Neuron (in vitro differentiated cells): ENCODE results near the gene LGR6.
"Not testable (repeated sequence)": the region's sequence is repeated elsewhere in the genome, so short reads cannot be mapped to it uniquely, and the experiment has no call there.

Source experiments
- H2AFZ ChIP-seq: one replicate; pipeline ENCODE4 v1.6.1; 2013; ENCODE audit warnings: low read depth, mild to moderate bottlenecking, inconsistent platforms, low read length, moderate library complexity
- H3K27me3 ChIP-seq: one replicate; pipeline ENCODE4 v1.6.1; 2013; ENCODE audit warnings: low read length; ENCODE audit not compliant: insufficient read depth
- H3K36me3 ChIP-seq: one replicate; pipeline ENCODE4 v1.6.1; 2013; ENCODE audit warnings: low read length; ENCODE audit not compliant: insufficient read depth
- H3K4me1 ChIP-seq: one replicate; pipeline ENCODE4 v1.6.1; 2013; ENCODE audit warnings: low read length; ENCODE audit not compliant: insufficient read depth
- H3K4me3 ChIP-seq: 2 replicates; pipeline ENCODE4 v1.5.1; 2013; ENCODE audit warnings: mild to moderate bottlenecking, low read length, moderate library complexity
- H3K9me3 ChIP-seq: one replicate; pipeline ENCODE4 v1.6.1; 2013; ENCODE audit warnings: low read length

LGR6 gene

DNA sequence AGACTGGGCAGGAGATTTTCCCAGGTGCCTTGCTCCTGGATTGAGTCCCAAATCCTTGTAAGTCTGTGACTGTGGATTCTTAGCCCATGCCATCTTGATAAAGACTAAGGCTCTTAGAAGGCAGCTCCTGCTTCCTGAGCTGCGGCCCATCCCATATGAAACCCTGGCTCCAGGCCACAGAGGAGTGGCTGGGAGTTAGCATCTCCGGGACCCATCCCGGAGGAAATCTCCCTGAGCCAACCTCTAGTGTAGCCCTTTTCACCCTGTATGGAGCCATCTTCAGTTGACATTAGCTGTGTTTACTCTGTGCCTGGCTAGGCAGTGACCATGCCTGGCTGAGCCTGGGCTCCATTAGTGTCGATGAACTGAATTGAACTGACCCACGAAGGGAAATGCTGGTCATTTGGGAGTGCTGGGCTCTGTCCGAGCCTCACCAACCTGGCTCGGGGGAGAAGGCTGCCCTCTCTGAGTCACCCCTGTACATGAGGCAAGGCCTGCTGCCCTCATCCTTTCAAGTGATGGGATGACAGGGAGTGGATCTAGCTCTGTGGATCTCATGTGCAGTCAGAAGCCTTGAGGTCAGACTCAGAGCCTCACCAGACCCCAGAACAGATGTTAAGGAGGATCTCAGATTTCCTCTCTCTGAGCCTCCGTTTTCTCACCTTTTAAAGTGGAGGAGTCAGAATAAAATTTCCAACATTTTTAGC, 37.5 kb downstream of the LGR6 start:
- Histone ChIP-seq H3K4me3 (no peak overlapping the region), H3K27me3 (peaks cover 54% of the 10 kb centered on the region), H3K9me3 (no peaks in the 10 kb centered on the region), H2AFZ (no peak overlapping the region), H3K36me3 (no peaks in the 10 kb centered on the region), H3K4me1 (no peaks in the 10 kb centered on the region)

DNA sequence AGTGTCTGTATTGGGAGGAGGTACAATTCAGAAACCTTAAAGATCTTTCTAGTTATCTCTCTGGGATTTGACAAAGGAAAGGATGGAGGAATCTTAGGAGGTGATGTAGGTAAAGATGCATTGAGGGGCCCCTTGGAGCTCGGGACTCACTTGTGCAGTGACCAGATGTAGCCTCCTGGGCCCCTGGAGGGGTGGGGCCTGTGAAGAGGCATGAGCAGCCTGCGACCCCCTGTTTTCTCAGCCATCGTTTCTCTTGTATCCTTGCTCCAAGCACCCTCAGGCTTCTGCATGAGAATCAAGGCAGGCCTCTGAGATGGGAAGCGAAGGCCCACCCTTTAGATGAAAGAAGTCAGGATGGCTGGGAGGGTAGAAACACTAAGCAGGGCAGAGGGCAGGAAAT, 39.6 kb downstream of the LGR6 start:
- peaks cover 48% of the 10 kb centered on the region for H3K27me3 ChIP-seq
- H3K9me3 ChIP-seq = no peaks in the 10 kb centered on the region
- peaks cover 9% of the 10 kb centered on the region for H3K4me1 ChIP-seq
- H3K4me3 ChIP-seq = no peak overlapping the region
- H3K36me3 ChIP-seq = no peaks in the 10 kb centered on the region
- H2AFZ ChIP-seq = no peak overlapping the region

DNA sequence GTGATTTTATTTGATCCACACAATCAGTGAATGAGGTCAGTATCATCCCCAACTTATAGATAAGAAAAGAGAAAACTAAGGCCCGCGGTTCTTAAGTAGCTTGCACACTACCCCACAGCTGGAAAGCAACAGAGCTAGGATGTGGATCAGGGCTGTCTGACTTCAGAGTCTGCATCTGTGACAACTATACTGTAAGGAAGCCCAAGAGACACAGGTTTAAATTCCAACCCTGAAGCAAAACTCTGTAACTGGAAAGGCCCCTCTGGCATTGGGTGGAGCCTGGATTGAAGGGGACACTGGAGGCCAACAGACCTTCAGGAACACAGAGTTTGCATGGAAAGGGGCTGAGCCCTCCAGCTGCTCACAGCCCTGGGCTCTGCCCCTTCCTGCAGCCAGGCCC, 40.2 kb downstream of the LGR6 start:
- Histone ChIP-seq H2AFZ (no peak overlapping the region), H3K4me1 (peaks cover 9% of the 10 kb centered on the region), H3K36me3 (no peaks in the 10 kb centered on the region), H3K9me3 (no peaks in the 10 kb centered on the region), H3K27me3 (peaks cover 43% of the 10 kb centered on the region), H3K4me3 (no peak overlapping the region)

DNA sequence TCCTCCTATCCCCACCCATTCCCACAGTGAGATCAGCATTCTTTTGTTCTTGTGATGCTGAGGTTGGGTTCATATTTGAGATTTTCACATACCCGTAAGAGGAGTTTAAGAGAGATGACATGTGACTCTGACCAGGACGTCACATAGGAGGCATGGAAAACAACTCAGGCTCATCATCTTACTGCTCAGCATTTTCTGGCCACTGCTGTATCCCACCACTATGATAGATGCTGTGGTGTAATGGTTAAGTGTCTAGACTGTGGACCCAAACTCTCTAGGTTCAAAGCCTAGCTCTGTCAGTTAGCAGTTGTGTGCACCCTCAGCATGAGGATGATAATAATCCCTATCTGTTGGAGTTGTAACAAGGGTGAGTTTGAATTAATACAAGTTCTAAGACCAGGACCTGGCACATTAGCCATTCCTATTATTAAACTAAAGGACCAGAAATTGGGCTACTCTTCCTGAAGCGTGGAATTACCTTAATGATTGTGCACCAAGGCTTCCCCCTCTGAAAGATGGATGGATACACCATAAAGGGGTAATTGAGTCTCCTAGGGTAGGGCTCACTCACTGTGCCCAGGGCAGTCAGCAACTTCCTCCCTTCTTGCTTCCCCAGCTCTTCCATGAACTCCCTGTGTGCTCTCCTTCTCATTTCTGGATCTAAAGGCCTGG, 40.9 kb downstream of the LGR6 start:
- no peaks in the 10 kb centered on the region for H3K36me3 ChIP-seq
- H3K4me1 ChIP-seq = peaks cover 9% of the 10 kb centered on the region
- H2AFZ ChIP-seq = no peak overlapping the region
- H3K27me3 ChIP-seq = peaks cover 36% of the 10 kb centered on the region
- no peaks in the 10 kb centered on the region for H3K9me3 ChIP-seq
- no peak overlapping the region for H3K4me3 ChIP-seq

DNA sequence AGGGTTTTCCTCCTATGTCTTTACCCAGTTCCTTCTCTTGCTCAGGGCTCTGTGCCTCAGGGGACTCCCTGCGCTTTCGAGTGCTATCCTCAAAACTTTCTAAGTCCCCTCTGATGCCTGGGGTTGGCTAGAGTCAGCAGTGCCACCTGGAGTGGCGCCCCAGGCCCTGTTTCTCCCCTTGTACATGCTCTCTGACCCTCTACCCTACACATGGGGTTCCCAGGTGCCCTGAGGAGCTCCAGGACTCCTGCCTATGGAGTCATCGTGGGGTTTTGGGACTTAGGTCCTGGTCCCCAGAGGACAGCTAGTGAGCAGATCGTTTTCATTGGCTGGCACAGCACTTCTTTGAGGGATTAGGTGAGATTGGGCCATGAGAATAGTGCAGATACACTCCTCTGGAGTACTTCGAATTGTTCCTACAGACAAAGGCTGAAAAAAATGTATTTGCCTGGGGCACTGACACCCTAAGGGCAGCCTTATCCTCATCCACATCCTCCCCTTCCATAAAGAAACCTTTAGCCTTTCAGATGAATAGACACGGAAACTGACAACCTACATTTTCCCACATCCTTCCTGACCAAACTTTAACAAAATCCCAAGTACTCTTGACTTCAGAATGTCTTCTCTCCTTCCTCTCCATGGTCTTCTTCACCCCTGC, 41.5 kb downstream of the LGR6 start:
- Histone ChIP-seq H3K4me3 (no peak overlapping the region), H3K36me3 (no peaks in the 10 kb centered on the region), H3K9me3 (no peaks in the 10 kb centered on the region)

DNA sequence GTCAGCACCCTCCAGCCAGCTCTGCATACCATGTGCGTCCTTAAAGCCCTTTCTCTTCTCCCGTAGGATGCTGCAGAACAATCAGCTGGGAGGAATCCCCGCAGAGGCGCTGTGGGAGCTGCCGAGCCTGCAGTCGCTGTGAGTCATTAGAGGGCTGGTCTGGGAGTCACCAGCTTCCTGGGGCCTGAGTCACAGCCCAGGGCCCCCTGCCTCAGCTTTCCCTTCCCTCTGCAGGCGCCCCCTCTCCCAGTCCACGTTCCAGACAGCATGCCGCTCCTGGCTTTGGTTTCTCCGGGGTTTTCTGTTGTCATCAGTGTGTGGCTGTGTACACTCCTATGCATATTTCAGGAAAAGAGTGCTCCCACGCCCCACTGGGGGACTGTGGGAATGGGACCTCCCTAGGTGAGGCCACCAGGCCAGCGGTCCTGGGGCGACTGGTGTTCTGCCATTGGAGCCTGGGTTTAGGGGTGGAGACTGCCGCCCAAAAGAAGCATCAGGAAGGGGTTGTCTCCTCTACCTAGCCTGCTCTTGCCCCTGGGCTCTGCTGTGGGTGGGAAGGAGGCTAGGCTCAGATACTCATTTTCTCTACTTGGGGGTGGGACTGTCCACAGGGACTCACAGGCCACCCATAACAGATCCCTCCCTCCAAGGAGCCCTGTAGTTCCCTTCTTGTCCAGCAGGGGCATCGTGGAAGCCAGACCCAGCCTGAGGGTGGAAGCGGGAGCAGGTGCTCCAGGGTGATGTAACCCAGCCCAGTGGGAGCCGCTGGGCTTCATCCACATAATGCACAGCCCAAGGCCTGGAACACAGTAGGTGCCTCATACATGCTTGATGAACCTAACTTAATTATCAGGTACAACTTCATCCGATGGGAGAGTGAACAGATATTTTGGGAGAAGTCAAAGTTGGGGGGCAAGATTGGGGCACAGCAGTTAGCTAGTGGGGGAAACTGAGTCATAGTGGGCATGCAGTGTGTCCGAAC, 42.5 kb downstream of the LGR6 start:
- H3K4me3 ChIP-seq = no peak overlapping the region
- H2AFZ ChIP-seq = no peak overlapping the region
- H3K36me3 ChIP-seq = no peaks in the 10 kb centered on the region
- no peaks in the 10 kb centered on the region for H3K9me3 ChIP-seq
- H3K27me3 ChIP-seq = peaks cover 25% of the 10 kb centered on the region
- H3K4me1 ChIP-seq = peaks cover 9% of the 10 kb centered on the region

More for the DNA sequence above, 41.5 kb downstream of the LGR6 start:
- Histone ChIP-seq H3K4me1 (peaks cover 9% of the 10 kb centered on the region), H2AFZ (no peak overlapping the region), H3K27me3 (peaks cover 31% of the 10 kb centered on the region)

DNA sequence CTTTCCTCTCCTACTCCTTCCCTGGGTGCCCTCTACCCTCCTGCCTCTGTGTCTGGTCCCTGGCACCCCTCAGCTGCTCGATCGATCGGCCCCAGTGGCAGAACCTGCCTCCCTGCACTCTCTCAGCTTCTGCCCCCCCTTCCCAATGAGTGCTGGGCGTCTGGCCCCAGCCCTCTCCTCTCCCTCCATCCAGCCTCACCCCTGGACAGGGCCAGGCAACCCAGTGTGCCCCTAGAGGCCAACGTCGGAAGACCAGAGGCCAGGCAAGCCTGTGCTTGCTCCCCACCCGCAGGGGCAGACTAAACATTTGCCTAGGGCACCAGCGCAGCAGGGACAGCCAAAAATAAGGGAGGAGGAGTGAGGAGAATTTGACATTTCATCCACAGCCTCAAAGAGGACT, 43.5 kb downstream of the LGR6 start:
- Histone ChIP-seq H3K4me3 (no peak overlapping the region), H3K4me1 (peaks cover 9% of the 10 kb centered on the region), H2AFZ (peak overlapping the region; percentile 24), H3K27me3 (peaks cover 26% of the 10 kb centered on the region), H3K9me3 (no peaks in the 10 kb centered on the region), H3K36me3 (no peaks in the 10 kb centered on the region)

DNA sequence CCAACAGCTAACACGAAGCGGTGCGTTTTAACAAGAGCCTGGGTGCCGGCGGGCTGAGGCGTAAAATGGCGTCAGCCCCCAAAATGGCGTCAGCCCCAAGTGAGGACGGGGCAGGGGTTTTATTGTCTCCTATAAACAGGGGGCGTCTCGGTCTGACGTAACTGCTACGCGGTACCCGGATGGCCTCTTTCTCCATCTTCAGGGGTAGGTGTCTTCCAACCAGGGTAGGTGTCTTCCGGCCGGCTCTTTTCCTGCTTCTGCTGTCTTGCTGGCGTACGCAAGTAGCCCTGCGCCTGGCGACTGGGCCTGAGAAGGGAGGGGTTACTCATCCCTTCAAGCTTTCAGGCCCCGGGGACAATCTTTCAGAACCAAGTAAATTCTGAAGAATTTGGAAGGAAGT, 45.3 kb downstream of the LGR6 start:
- peaks cover 21% of the 10 kb centered on the region for H3K27me3 ChIP-seq

DNA sequence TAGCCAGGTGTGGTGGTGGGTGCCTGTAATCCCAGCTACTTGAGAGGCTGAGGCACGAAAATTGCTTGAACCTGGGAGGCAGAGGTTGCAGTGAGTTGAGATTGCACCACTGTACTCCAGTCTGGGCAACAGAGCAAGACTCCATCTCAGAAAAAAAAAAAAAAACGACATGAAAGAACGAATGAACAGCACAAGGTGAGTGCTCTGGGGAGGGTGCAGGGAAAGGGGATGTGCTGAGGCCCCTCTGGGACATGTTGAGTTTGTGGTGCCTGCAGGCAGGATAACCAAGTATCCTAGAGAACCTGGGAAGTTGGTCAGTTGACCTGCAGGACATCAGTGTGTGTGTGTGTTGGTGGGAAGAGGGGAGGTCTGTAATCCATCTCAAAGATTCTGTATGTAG, 46.6 kb downstream of the LGR6 start:
- H3K9me3 ChIP-seq, H3K36me3 ChIP-seq, H2AFZ ChIP-seq, H3K4me3 ChIP-seq, H3K4me1 ChIP-seq: not testable (repeated sequence)
- H3K27me3 ChIP-seq = peaks cover 11% of the 10 kb centered on the region

More for the DNA sequence above, 45.3 kb downstream of the LGR6 start:
- H2AFZ ChIP-seq = no peak overlapping the region
- H3K4me1 ChIP-seq = peaks cover 9% of the 10 kb centered on the region
- H3K9me3 ChIP-seq = no peaks in the 10 kb centered on the region
- no peak overlapping the region for H3K4me3 ChIP-seq
- H3K36me3 ChIP-seq = no peaks in the 10 kb centered on the region

DNA sequence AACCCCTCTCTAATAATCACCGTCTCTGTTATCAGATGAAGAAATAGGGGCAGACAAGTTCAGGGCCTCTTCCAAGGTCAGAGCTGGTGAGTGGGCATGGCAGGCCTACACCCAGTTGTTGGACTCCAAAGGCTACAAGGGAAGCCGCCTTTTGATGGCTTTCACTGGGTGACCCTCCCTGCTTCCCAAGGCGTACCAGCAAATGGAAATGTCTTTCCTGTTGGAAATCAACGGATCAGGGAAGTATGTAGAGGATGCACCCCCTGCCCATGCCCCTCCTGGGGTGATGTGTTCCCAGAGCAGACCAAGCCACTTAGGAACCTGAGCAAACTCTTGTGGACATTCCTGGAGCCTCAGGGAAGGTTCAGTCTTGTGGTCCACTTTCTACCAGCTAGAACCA, 47.4 kb downstream of the LGR6 start:
- Histone ChIP-seq H3K4me1 (peaks cover 9% of the 10 kb centered on the region), H3K36me3 (no peaks in the 10 kb centered on the region), H2AFZ (no peak overlapping the region), H3K27me3 (peaks cover 4% of the 10 kb centered on the region), H3K4me3 (no peak overlapping the region), H3K9me3 (no peaks in the 10 kb centered on the region)

DNA sequence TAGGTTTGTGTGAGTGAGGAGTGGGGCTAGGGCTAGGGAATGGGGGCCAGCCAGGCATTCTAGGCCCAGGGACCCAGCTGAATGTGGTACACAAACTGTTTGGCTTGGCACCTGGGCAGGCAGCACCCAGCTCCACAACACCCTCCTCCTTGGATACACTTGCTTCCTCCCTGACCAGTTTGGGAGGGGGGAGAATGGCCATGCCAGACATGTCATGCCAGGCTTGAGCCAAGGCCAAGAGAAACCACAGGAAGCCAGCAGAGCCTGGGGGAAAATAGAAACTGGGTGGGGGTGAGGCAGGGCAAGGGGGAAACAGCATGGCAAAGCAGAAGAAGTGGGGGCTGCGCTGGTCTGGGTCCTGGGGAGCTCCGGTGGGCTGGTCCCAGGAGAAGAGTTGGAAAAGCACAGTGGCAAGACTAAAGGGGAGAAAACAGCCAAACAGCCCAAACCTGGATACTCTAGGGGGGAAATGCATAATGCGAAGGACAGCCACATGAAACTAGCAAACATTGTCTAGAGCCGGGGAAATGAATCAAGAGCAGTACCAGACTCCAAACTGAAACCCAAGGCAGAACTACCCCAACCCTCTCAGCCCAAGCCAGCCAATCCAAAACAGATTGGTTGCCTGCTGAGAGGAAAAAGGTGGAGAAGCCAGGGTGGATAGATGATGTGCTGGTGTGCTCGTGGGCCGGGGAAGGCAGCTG, 47.9 kb downstream of the LGR6 start:
- H3K9me3 ChIP-seq = no peaks in the 10 kb centered on the region
- no peaks in the 10 kb centered on the region for H3K36me3 ChIP-seq
- peaks cover 4% of the 10 kb centered on the region for H3K27me3 ChIP-seq
- no peak overlapping the region for H2AFZ ChIP-seq
- H3K4me3 ChIP-seq = no peak overlapping the region
- peaks cover 9% of the 10 kb centered on the region for H3K4me1 ChIP-seq

DNA sequence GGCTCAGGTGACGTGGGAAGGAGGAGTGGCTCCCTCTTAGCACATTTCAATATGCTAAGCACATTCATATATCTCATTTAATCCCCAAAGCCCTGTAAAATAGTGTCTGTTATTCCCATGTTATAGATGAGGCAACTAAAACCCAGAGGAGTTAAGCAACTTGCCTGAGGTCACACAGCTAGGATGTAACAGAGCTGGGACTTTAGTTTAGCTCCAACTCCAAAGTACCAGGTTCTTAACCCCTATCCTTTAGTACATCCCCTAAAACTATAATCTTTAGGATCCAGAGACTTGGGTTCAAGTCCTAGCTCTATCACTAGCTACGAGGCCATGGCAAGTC, 48.5 kb downstream of the LGR6 start:
- H3K9me3 ChIP-seq = no peaks in the 10 kb centered on the region
- no peak overlapping the region for H2AFZ ChIP-seq
- H3K36me3 ChIP-seq = no peaks in the 10 kb centered on the region
- H3K4me3 ChIP-seq = no peak overlapping the region
- peaks cover 8% of the 10 kb centered on the region for H3K27me3 ChIP-seq
- H3K4me1 ChIP-seq = peaks cover 6% of the 10 kb centered on the region
